PC-9 (cell line): ENCODE results near the gene EYA4.

Experiments used
- EZH2 ChIP-seq: fragments of 200-600 bp; sonication (generic); IDR thresholded peaks from 2 replicates; pipeline ENCODE4 v1.8.0; 2017; ENCODE audit warnings: antibody characterized with exemption, low read depth
- TF ChIP-seq, protein P1 (sequence below): fragments of 200-600 bp; sonication (generic); conservative IDR thresholded peaks from 2 replicates; pipeline ENCODE4 v1.6.1; 2017; ENCODE audit warnings: mixed run types, antibody characterized with exemption, mild to moderate bottlenecking, moderate library complexity

DNA sequence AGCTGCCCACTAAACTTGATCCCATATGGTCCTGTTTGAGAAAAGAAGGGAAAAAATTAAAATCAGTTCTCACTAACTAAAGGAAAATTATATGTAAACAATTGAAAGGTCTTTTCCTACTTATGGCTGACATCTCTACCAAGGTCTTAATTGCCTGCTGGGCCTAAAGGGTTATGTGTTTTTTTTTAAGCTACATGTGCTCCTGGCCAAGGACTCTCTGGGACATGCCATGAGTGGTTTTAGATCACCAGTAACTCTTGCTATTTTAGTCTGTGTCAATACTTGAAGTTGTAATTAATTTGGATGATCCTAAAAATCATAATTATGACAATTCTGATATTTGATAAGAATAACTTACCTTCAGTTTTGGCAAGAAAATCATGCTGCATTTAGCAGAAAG is 35.9 kb upstream of the EYA4 start:
- TF ChIP-seq EZH2: no peak
- TF ChIP-seq, protein P1, sequence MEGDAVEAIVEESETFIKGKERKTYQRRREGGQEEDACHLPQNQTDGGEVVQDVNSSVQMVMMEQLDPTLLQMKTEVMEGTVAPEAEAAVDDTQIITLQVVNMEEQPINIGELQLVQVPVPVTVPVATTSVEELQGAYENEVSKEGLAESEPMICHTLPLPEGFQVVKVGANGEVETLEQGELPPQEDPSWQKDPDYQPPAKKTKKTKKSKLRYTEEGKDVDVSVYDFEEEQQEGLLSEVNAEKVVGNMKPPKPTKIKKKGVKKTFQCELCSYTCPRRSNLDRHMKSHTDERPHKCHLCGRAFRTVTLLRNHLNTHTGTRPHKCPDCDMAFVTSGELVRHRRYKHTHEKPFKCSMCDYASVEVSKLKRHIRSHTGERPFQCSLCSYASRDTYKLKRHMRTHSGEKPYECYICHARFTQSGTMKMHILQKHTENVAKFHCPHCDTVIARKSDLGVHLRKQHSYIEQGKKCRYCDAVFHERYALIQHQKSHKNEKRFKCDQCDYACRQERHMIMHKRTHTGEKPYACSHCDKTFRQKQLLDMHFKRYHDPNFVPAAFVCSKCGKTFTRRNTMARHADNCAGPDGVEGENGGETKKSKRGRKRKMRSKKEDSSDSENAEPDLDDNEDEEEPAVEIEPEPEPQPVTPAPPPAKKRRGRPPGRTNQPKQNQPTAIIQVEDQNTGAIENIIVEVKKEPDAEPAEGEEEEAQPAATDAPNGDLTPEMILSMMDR: no peak
